ENCODE measurements around the gene MANBA. TPM values are rescaled to one million over a fixed set of nuclear protein-coding genes. Genes with fewer than 3 reads are reported as not detected.
"Not testable (repeated sequence)": the region's sequence is repeated elsewhere in the genome, so short reads cannot be mapped to it uniquely, and the experiment has no call there.

The MANBA gene
- total RNA-seq, 1 donor from 2014 or later: 27.3 TPM

GRCh38 chr4:102772738-102773340 lies 12.1 kb upstream of the MANBA start:
- DNase-seq: no peak
- intact Hi-C loops (cut with micrococcal nuclease): no loop called here
- no peak for ATAC-seq

DNA sequence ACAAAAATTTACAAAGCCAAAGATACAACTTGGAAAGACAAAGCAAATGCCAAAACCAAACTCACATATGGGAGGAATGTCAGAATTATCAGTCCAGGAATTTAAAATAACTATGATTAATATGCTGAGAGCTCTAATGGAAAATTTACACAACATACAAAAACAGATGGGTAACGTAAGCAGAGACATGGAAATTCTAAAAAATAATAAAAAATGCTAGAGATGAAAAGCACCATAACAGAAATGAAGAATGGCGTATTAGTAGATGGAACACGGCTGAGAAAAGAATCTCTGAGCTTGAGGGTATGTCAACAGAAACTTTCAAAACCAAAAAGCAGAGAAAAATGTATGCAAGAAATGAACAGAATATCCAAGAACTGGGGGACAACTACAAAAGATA lies 4.1 kb upstream of the MANBA start:
- DNase-seq: no peak
- ATAC-seq: no peak
- intact Hi-C loops (cut with micrococcal nuclease): no loop called here

DNA sequence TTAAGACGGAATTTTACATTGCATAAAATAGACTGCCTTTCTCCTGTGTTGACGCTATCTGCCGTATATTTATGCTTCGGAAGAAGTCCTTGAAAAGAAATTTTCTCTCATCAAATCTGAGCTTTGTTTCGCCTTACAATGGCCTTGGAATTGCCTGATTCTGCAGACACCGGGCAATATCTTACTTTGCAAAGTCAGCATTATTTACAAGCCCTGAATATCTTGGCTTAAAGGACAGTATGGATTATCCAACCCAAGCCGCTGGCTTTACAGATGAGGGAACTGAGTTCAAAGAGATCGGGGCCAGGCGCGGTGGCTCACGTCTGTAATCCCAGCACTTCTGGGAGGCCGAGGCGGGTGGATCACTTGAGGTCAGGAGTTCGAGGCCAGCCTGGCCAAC lies 1.1 kb upstream of the MANBA start:
- DNase-seq (no peak), ATAC-seq (no peak)
- intact Hi-C loops (cut with micrococcal nuclease): no loop called here

GRCh38 chr4:102761296-102761701 lies 531 bp upstream of the MANBA start:
- DNase-seq (no peak), ATAC-seq (peak; percentile 21)
- intact Hi-C loops (cut with micrococcal nuclease): no loop called here

GRCh38 chr4:102759831-102760644 lies 730 bp downstream of the MANBA start:
- ATAC-seq (peak; percentile 64), DNase-seq (no peak)
- intact Hi-C loops (cut with micrococcal nuclease): no loop called here

- no peak for DNase-seq
- no peak for ATAC-seq
These were observed 2.3 kb downstream of the MANBA start for GRCh38 chr4:102758241-102759160.

GRCh38 chr4:102757681-102758080 lies 3.1 kb downstream of the MANBA start:
- DNase-seq: no peak
- ATAC-seq: no peak
- intact Hi-C loops (cut with micrococcal nuclease): no loop called here

More at GRCh38 chr4:102758241-102759160, 2.3 kb downstream of the MANBA start:
- intact Hi-C loops (cut with micrococcal nuclease): no loop called here

DNA sequence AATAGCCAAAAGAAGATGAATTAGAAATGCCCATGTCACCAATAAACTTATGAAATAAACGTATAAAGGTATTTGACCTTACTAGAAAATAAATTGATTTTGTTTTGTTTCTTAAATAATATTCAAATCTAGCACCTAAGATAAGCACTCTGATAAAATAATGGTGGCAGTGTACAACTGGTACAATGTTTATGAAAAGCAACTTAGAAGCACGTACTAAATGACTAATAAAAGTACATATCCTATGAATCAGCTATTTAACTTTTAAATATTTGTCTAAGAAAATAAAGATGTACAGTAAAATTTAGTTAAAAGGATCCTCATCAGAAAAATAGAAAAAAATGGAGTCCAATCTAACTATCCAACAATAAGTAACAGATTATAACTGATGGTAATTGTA lies 6.7 kb downstream of the MANBA start:
- intact Hi-C loops (cut with micrococcal nuclease): no loop called here
- ATAC-seq (no peak), DNase-seq (no peak)

- DNase-seq (no peak), ATAC-seq (no peak)
- intact Hi-C loops (cut with micrococcal nuclease): no loop called here
These were observed 8.8 kb downstream of the MANBA start for GRCh38 chr4:102751941-102752340.

DNA sequence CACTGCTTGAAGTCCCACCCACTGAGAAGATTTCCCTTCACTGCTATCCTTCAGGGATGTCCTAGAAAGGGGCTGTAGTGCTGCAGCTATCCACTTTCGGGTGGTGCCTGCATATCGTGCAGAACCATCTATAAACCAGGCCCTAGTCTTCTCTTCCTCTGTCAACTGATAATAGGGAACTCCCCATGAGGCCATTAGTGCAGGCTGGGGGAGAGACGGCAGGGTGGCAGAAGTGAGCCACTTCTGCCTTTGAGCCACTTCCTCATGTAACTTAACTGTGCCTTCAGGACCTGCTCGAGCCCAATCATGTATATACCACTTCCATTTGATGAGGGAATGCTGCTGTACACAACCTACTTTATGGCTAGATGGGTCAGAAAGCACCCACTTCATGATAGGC lies 17.4 kb downstream of the MANBA start:
- intact Hi-C loops (cut with micrococcal nuclease); DNase-seq: not testable (repeated sequence)
- peak; percentile 34 for ATAC-seq

GRCh38 chr4:102738802-102739201 lies 22.0 kb downstream of the MANBA start:
- not testable (repeated sequence) for DNase-seq, ATAC-seq
- intact Hi-C loops (cut with micrococcal nuclease): loop anchor here (10.0 kb wide), 1 partner anchor 64 kb away; no protein-coding TSS in a partner anchor

DNA sequence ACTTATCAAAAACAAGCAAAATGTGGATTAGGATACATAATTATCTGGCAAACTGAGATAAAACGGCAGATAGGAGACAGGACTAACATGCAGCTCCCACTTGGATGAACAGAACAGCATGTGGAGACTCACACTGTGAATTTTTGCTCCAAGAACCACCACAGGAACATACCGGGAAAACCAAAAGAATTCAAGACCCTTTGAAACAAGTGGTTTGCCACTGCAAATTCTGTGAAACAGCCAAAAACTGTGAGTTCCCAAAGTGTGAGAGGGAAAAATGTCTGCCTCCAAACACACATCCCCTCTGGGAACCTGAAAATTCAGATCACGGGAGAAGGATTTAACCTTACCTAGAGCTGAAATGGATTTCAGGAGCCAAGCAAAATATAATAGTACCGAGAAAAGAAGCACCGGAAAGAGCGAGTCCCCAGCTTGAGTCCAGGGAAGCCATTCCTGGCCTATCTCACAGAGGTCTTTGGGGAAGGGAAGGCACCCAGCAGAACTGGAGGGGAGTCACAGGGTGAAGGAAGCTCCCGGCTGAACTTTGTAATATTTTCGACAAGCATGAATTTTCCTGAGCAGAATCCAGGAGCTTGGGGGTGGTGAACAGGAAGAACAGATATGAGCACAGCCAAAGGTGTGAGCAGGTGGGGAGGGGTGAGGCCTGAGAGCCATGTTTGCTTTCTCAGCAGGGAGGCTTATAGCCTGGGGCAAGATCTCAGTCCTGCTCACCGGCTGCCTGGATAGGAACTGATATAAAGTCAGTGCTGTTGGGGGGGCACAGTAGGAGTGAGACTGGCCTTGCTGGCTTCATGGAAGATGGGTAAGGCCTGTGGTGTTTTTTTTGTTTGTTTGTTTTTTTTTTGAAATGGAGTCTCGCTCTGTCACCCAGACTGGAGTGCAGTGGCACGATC lies 23.9 kb downstream of the MANBA start:
- intact Hi-C loops (cut with micrococcal nuclease): loop anchor here (10.0 kb wide), 1 partner anchor 62 kb away; no protein-coding TSS in a partner anchor
- ATAC-seq (no peak), DNase-seq (no peak)

DNA sequence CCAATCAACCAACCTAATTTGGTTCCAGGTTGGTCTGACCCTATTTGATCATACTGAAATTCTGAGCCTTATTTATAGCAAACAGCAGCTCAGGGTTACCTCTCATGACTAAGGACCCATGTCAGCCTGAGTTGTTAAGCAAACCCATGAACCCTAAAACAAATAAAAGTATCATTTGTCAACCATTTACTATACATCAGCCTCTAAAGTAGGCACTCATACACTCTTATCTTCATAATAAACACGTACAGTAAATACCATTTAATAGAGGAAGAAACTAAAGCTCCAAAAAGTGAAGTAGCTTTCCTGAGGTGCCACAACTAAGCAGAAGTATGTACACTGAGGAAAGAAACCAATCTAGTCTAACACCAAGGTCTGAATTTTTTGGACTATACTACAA lies 25.2 kb downstream of the MANBA start:
- ATAC-seq (no peak), DNase-seq (no peak)
- intact Hi-C loops (cut with micrococcal nuclease): loop anchor here (10.0 kb wide), 1 partner anchor 61 kb away; no protein-coding TSS in a partner anchor

DNA sequence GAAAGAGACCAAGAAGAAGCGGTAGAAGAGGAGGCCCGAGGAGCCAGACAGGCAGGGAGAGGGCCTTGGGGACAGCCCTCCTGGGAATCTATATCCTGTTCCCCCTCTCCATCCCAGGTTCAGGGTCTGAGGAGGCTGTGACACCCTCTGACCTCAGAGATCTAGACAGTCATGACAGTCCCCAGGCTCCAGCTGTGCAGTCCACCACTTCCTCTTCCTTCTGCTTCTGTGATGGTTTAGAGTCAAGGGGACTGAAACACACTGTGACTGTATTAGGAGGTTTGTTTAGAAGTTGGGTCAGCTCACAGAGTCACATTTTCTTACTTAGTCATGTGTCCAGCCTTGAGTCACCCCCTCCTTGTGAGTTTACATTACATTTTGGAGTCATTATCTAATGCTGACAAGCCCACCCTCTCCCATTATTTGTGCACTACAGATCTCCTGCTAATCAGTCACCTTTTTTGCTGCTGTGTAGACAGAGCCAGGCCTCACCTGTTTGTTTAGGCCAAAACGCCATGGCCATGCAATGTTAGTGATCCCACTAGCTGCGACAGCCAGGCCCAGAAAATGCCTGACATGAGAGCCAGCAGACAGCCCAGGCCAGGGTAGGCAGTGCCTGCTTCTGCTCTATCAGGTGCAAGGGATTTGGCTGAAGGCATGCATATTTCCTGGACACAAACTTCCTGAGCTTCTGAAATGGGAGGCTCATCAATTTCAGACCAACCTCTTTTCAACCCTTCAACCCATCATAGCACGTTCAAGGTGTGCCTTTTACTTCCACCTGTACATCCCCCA lies 26.0 kb downstream of the MANBA start:
- intact Hi-C loops (cut with micrococcal nuclease): loop anchor here (10.0 kb wide), 1 partner anchor 60 kb away; no protein-coding TSS in a partner anchor
- ATAC-seq: peak; percentile 59
- no peak for DNase-seq

DNA sequence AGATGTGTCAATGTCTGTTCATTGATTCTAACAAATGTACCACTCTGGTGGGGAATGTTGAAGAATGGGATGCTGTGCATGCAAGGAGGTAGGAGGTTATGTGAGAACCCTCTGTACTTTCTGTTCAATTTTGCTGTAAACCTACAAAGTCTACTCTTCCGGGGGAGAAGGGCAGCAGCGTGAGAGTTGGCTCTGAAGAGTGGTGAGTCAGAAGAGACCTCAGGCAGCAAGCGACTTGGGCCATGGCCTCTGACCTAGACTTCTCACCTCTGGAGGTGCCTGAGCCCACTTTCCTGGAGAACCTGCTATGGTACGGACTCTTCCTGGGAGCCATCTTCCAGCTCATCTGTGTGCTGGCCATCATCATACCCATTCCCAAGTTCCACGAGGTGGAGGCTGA lies 26.7 kb downstream of the MANBA start:
- intact Hi-C loops (cut with micrococcal nuclease): loop anchor here (10.0 kb wide), 1 partner anchor 59 kb away; no protein-coding TSS in a partner anchor
- no peak for ATAC-seq
- no peak for DNase-seq

DNA sequence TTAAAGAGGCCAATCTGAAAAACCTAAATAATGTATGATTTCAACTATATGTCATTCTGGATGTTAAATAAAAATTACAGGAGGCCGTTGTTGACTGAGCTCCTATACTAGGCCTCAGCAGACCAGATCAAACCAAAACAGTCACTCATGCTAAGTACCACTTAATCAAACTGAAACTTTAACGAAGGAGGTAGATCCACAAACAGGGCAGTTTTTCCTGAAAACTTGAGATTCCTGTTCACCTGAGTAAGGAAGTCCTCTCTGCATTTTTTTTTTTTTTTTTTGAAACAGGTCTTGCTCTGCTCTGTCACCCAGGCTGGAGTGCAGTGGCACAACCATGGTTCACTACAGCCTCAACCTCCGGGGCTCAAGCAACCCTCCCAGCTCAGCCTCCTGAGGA lies 27.7 kb downstream of the MANBA start:
- intact Hi-C loops (cut with micrococcal nuclease): loop anchor here (10.0 kb wide), 1 partner anchor 58 kb away; no protein-coding TSS in a partner anchor
- DNase-seq (no peak), ATAC-seq (no peak)

DNA sequence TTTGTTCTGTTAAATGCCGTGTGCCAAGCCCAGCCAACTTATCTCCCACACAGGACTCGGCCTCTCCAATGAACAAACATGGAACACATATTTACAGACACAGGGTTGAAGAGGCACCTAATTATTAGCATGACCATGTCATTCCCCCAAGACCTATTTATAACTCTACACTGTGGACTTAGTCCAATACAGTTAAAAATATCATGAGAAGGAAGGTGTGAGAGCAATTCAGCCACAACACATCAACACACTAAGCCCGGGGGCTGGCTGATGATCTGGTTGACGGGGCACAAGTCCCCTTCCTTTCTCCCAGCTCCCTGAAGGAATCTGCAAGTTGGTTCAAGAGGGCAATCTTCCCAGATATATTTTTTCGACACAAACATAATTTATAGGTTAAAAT lies 28.1 kb downstream of the MANBA start:
- intact Hi-C loops (cut with micrococcal nuclease): loop anchor here (10.0 kb wide), 1 partner anchor 58 kb away; no protein-coding TSS in a partner anchor
- no peak for DNase-seq
- peak; percentile 93 for ATAC-seq

Data from left ventricle myocardium superior (tissue), 1 donor.